B cell (primary cell): ENCODE data around the gene TTL. TPM values are rescaled to one million over a fixed set of nuclear protein-coding genes. Genes with fewer than 3 reads are reported as not detected.

Experiments used
- ATAC-seq: fragments of 200-7000 bp; cut with Tn5 transposase; one replicate; pipeline ENCODE4 v1.10.0; 2021; ENCODE audit warnings: low read depth, mild to moderate bottlenecking, moderate number of reproducible peaks, moderate library complexity
- CTCF ChIA-PET: fragments of 350-600 bp; sonication (Branson Sonifier 250); formaldehyde crosslinking; loops from one replicate; lab custom pipeline; 2021; ENCODE audit warnings: antibody characterized with exemption, inconsistent platforms; lab: Charles Lee
- POLR2A ChIA-PET: fragments of 350-600 bp; sonication (Branson Sonifier 250); formaldehyde crosslinking; loops from one replicate; lab custom pipeline; 2021; ENCODE audit warnings: antibody characterized with exemption; lab: Charles Lee
- DNase-seq: peaks from one replicate; pipeline ENCODE4 v3.0.0; 2013
- H2AFZ ChIP-seq: 2 replicates; pipeline ENCODE4 v1.6.1; 2012; ENCODE audit warnings: mild to moderate bottlenecking, low read depth, low read length; ENCODE audit not compliant: insufficient read depth, poor library complexity, severe bottlenecking
- H3K27ac ChIP-seq, 2 donors: 1 replicate in 1 of 2; 2 replicates in 1 of 2; pipeline ENCODE4 v1.5.1; 2012 to 2013; ENCODE audit warnings: low read length in 2 of 2, mild to moderate bottlenecking in 2 of 2, moderate library complexity in 1 of 2
- H3K27me3 ChIP-seq, 4 experiments: fragments of 200-600 bp in 1 of 4; sonication (generic) in 1 of 4; replicated peaks in 1 of 4; 1 replicate in 2 of 4; 2 replicates in 2 of 4; pipeline versions ENCODE4 v1.6.1 to v1.7.0; 2013 to 2016; ENCODE audit warnings: low read length in 3 of 4, mild to moderate bottlenecking in 2 of 4, mixed read lengths in 1 of 4, moderate library complexity in 1 of 4; ENCODE audit not compliant: insufficient read depth in 4 of 4, control insufficient read depth in 3 of 4; ENCODE audit errors: control extremely low read depth in 1 of 4
- H3K36me3 ChIP-seq, 2 experiments: replicated peaks in 1 of 2; 1 replicate in 1 of 2; 2 replicates in 1 of 2; pipeline versions ENCODE4 v1.6.1 to v1.7.1; 2013; ENCODE audit warnings: low read length in 1 of 2; ENCODE audit not compliant: insufficient read depth in 2 of 2, control insufficient read depth in 1 of 2; ENCODE audit errors: control extremely low read depth in 1 of 2, extremely low read depth in 1 of 2
- H3K4me1 ChIP-seq, 2 donors: fragments of 200-600 bp in 1 of 2; sonication (generic) in 1 of 2; 1 replicate in 1 of 2; 2 replicates in 1 of 2; pipeline versions ENCODE4 v1.5.1 to v1.6.1; 2013 to 2017; ENCODE audit warnings: low read length in 2 of 2; ENCODE audit not compliant: control insufficient read depth in 2 of 2, insufficient read depth in 2 of 2
- H3K4me2 ChIP-seq: replicated peaks from 2 replicates; pipeline ENCODE3; 2012; ENCODE audit warnings: mild to moderate bottlenecking, low read depth, low read length; ENCODE audit not compliant: poor library complexity, severe bottlenecking
- H3K4me3 ChIP-seq, 5 experiments: fragments of 200-600 bp in 1 of 5; sonication (generic) in 1 of 5; 1 replicate in 3 of 5; 2 replicates in 2 of 5; pipeline versions ENCODE4 v1.5.1 to v1.7.0; 2011 to 2016; ENCODE audit warnings: low read length in 4 of 5, mild to moderate bottlenecking in 4 of 5, low read depth in 2 of 5, control low read depth in 1 of 5, moderate library complexity in 1 of 5; ENCODE audit not compliant: insufficient read depth in 1 of 5; ENCODE audit errors: control extremely low read depth in 1 of 5, extremely low read depth in 1 of 5
- H3K79me2 ChIP-seq: fragments of 200-600 bp; sonication (generic); one replicate; pipeline ENCODE4 v1.6.0; 2016; ENCODE audit warnings: low read length; ENCODE audit not compliant: control insufficient read depth, insufficient read depth
- H3K9ac ChIP-seq: fragments of 200-600 bp; sonication (generic); 2 replicates; pipeline ENCODE4 v1.6.1; 2017; ENCODE audit warnings: mild to moderate bottlenecking, low read length, moderate library complexity
- H3K9me3 ChIP-seq, 3 donors: one replicate each; pipeline versions ENCODE4 v1.6.1 to v1.7.1; 2013; ENCODE audit warnings: low read length in 2 of 3; ENCODE audit not compliant: control insufficient read depth in 2 of 3, insufficient read depth in 1 of 3; ENCODE audit errors: control extremely low read depth in 1 of 3
- H4K20me1 ChIP-seq: 2 replicates; pipeline ENCODE4 v1.6.0; 2012; ENCODE audit warnings: mild to moderate bottlenecking, low read length; ENCODE audit not compliant: insufficient read depth, control insufficient read depth, poor library complexity, severe bottlenecking
- H3K27ac Mint-ChIP-seq: one replicate; pipeline ENCODE4 v1.8.0; 2021; ENCODE audit warnings: mixed read lengths
- H3K27me3 Mint-ChIP-seq: one replicate; pipeline ENCODE4 v1.8.0; 2021; ENCODE audit warnings: mixed read lengths
- H3K4me1 Mint-ChIP-seq: one replicate; pipeline ENCODE4 v1.8.0; 2021; ENCODE audit warnings: mixed read lengths
- H3K4me3 Mint-ChIP-seq: one replicate; pipeline ENCODE4 v1.8.0; 2021; ENCODE audit warnings: mixed read lengths
- H3K9me3 Mint-ChIP-seq: one replicate; pipeline ENCODE4 v1.8.0; 2022; ENCODE audit warnings: mixed read lengths; ENCODE audit not compliant: insufficient read depth
- CTCF ChIP-seq: fragments of 200-600 bp; IDR thresholded peaks from one replicate; pipeline ENCODE4 v1.8.0; 2022; ENCODE audit warnings: antibody characterized with exemption, mild to moderate bottlenecking
- EZH2 ChIP-seq: IDR thresholded peaks from 2 replicates; pipeline ENCODE4 v1.6.1; 2012; ENCODE audit warnings: borderline replicate concordance, low read depth, mild to moderate bottlenecking, moderate library complexity, low read length; ENCODE audit not compliant: insufficient read depth, poor library complexity, severe bottlenecking
- WGBS: methylation state at CpG from one replicate; pipeline ENCODE4 v1.1.5; 2013; ENCODE audit warnings: missing lambda C conversion rate; ENCODE audit not compliant: insufficient coverage; 5-methylcytosine and 5-hydroxymethylcytosine counted together
- intact Hi-C: fragments of 100-400 bp; cut with micrococcal nuclease; formaldehyde crosslinking; loops from one replicate; pipeline ENCODE4 v1.10.0; 2022
- polyA plus RNA-seq: library from polyadenylated mRNA; depleted of rRNA; stranded (reverse); fragments of >200 nt; gene quantifications from 2 replicates; pipeline ENCODE4 v1.2.3, GENCODE V29; 2012
- total RNA-seq, 2 donors: library from RNA; stranded (reverse); fragments of 120-200 nt in 1 of 2; gene quantifications; 1 replicate in 1 of 2; 2 replicates in 1 of 2; pipeline versions ENCODE4 v1.2.3 to v1.2.4, GENCODE V29; 2013 to 2022

The TTL gene
- total and polyA plus RNA-seq, 2 donors (not counting 1 experiment from before 2014, with no cell fraction given) = 9.5 to 31.4 TPM

DNA sequence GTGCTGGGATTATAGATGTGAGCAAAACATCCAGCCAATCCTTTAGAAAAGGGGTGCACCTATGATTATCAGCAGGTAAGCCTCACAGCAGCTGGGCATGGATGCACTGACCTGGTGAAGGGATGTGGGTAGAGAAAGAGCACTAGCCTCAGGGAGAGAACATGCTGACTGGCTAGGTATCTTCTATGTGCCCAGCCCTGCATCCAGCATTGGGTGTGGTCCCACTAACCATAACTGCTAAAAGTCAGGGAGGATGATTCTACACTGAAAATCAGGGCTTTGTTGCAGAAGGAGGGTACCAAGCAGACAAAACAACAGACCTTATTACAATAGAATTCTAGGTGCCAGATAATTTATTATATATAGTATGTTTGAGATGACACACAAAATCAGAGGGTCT, 27.4 kb upstream of the TTL start:
- CTCF ChIA-PET = no interaction called here
- DNase-seq = no peak
- intact Hi-C loops = no loop called here

DNA sequence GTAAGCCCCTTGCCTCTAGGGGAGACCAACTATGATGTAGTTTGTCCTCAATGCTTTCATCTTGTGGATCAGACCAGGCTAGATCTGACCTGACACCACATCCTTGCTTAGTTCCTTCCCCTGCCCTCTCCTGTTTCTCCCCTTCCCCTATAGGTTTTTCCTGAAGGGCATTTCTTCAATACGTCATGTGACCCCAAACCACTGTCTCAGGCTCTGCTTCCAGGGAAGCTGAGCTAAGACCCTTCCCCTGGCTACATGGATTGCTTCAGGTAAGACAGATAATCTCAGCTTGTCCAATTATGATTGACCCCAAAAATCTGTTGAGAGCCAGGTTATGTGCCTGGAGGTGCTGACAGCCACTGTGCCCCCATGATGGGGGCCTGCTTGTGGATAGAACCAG, 22.6 kb upstream of the TTL start:
- ATAC-seq (no peak), DNase-seq (no peak)
- Mint-ChIP-seq H3K9me3 (no peaks in the 10 kb centered on the region), H3K4me3 (no peak overlapping the region), H3K27ac (no peak overlapping the region), H3K4me1 (no peaks in the 10 kb centered on the region), H3K27me3 (peaks cover 20% of the 10 kb centered on the region)
- no peaks in the 10 kb centered on the region for H3K36me3 ChIP-seq
- no peaks in the 10 kb centered on the region for H3K9me3 ChIP-seq
- 100% methylated on average over 1 of the region's 1 CpG for WGBS
- no peaks in the 10 kb centered on the region for H4K20me1 ChIP-seq
- peaks cover 0 to 17% (median 8%) of the 10 kb centered on the region in 4 experiments for H3K27me3 ChIP-seq
- no peak overlapping the region for H3K27ac ChIP-seq
- POLR2A ChIA-PET = no interaction called here
- no peaks in the 10 kb centered on the region for H3K79me2 ChIP-seq
- H3K4me1 ChIP-seq = no peaks in the 10 kb centered on the region
- TF ChIP-seq EZH2 = no peak
- TF ChIP-seq CTCF = no peak
- no peak overlapping the region for H2AFZ ChIP-seq
- intact Hi-C loops = no loop called here
- CTCF ChIA-PET = no interaction called here
- no peak overlapping the region for H3K4me2 ChIP-seq
- H3K4me3 ChIP-seq = no peak overlapping the region
- H3K9ac ChIP-seq = no peak overlapping the region

More for the DNA sequence above, 27.4 kb upstream of the TTL start:
- Mint-ChIP-seq H3K9me3 (no peaks in the 10 kb centered on the region), H3K27ac (no peak overlapping the region), H3K27me3 (peaks cover 12% of the 10 kb centered on the region), H3K4me1 (no peaks in the 10 kb centered on the region), H3K4me3 (no peak overlapping the region)
- Histone ChIP-seq H3K79me2 (no peaks in the 10 kb centered on the region), H3K36me3 (no peaks in the 10 kb centered on the region), H3K4me3 (no peak overlapping the region), H3K27me3 (peaks cover 0 to 7% (median 2%) of the 10 kb centered on the region in 4 experiments), H3K4me1 (no peaks in the 10 kb centered on the region), H3K9me3 (peaks cover 0 to 1% (median 0%) of the 10 kb centered on the region in 3 donors), H3K27ac (no peak overlapping the region), H3K4me2 (no peak overlapping the region), H3K9ac (no peak overlapping the region), H2AFZ (no peak overlapping the region), H4K20me1 (no peaks in the 10 kb centered on the region)
- TF ChIP-seq CTCF (no peak), EZH2 (no peak)
- ATAC-seq = no peak
- POLR2A ChIA-PET = no interaction called here
